ENCODE results near the gene DLL3. TPM values are rescaled to one million over a fixed set of nuclear protein-coding genes. Genes with fewer than 3 reads are reported as not detected.
A peak's percentile ranks its signal among the peaks of the same experiment; 100 is the strongest.

DLL3 gene
- total and polyA plus RNA-seq, 3 experiments from 2014 or later: 0.25 to 1.4 (median 0.92) TPM

GRCh38 chr19:39544911-39545310 is 46.2 kb downstream of the DLL3 start:
- H3K4me3 Mint-ChIP-seq: peak overlapping the region in 2 of 7 donors; percentile 24 to 82
- H3K4me1 Mint-ChIP-seq: peaks cover 12 to 37% (median 26%) of the 10 kb centered on the region in 3 donors
- POLR2A ChIA-PET: no interaction called here
- peaks cover 0 to 2% (median 0%) of the 10 kb centered on the region in 3 donors for H3K36me3 Mint-ChIP-seq
- peaks cover 4 to 6% of the 10 kb centered on the region in 2 donors for H3K27me3 Mint-ChIP-seq
- peak in 1 of 5 donors; percentile 54 for DNase-seq
- CTCF ChIA-PET: interaction anchor here (0.7 to 1.6 kb wide), 3 partner anchors 28 to 128 kb away, joined by 3 read pairs; no protein-coding TSS in a partner anchor
- Histone ChIP-seq H3K4me3 (ENCODE audit: low read length) (no peak overlapping the region), H3K36me3 (ENCODE audit: insufficient read depth, low read length) (no peaks in the 10 kb centered on the region), H3K27ac (ENCODE audit: low read depth, low read length) (no peak overlapping the region), H3K9me3 (ENCODE audit: low read length) (no peaks in the 10 kb centered on the region), H3K4me1 (ENCODE audit: insufficient read depth, low read length) (peaks cover 39% of the 10 kb centered on the region), H3K27me3 (ENCODE audit: insufficient read depth, low read length, poor library complexity, severe bottlenecking) (no peaks in the 10 kb centered on the region)
- H3K27ac Mint-ChIP-seq: peak overlapping the region in 4 of 8 donors; percentile 32 to 80 (median 52)
- no peaks in the 10 kb centered on the region for H3K9me3 Mint-ChIP-seq

GRCh38 chr19:39546599-39546998 is 47.9 kb downstream of the DLL3 start:
- Mint-ChIP-seq H3K27me3 (peaks cover 1 to 6% of the 10 kb centered on the region in 2 donors), H3K4me3 (no peak overlapping the region), H3K36me3 (no peaks in the 10 kb centered on the region), H3K27ac (no peak overlapping the region), H3K4me1 (peaks cover 4 to 28% (median 17%) of the 10 kb centered on the region in 3 donors), H3K9me3 (no peaks in the 10 kb centered on the region)
- H3K4me3 ChIP-seq (ENCODE audit: low read length): no peak overlapping the region
- H3K9me3 ChIP-seq (ENCODE audit: low read length): no peaks in the 10 kb centered on the region
- H3K36me3 ChIP-seq (ENCODE audit: insufficient read depth, low read length): no peaks in the 10 kb centered on the region
- H3K27ac ChIP-seq (ENCODE audit: low read depth, low read length): no peak overlapping the region
- POLR2A ChIA-PET: interaction anchor here (0.6 kb wide), 1 partner anchor 128 kb away, joined by 4 read pairs; no protein-coding TSS in a partner anchor
- CTCF ChIA-PET: interaction anchor here (1.9 kb wide), 1 partner anchor 126 kb away, joined by 5 read pairs; no protein-coding TSS in a partner anchor
- DNase-seq: no peak
- peaks cover 33% of the 10 kb centered on the region for H3K4me1 ChIP-seq (ENCODE audit: insufficient read depth, low read length)
- no peaks in the 10 kb centered on the region for H3K27me3 ChIP-seq (ENCODE audit: insufficient read depth, low read length, poor library complexity, severe bottlenecking)

GRCh38 chr19:39550197-39550596 is 51.5 kb downstream of the DLL3 start:
- Histone ChIP-seq H3K4me3 (ENCODE audit: low read length) (no peak overlapping the region), H3K4me1 (ENCODE audit: insufficient read depth, low read length) (peaks cover 24% of the 10 kb centered on the region), H3K27ac (ENCODE audit: low read depth, low read length) (no peak overlapping the region), H3K36me3 (ENCODE audit: insufficient read depth, low read length) (no peaks in the 10 kb centered on the region), H3K9me3 (ENCODE audit: low read length) (no peaks in the 10 kb centered on the region), H3K27me3 (ENCODE audit: insufficient read depth, low read length, poor library complexity, severe bottlenecking) (no peaks in the 10 kb centered on the region)
- no peak for DNase-seq
- CTCF ChIA-PET: interaction anchor here (1.5 to 2.3 kb wide), 5 partner anchors 8 to 122 kb away, joined by 4 to 37 read pairs (median 8); no protein-coding TSS in a partner anchor
- Mint-ChIP-seq H3K27ac (no peak overlapping the region), H3K4me3 (no peak overlapping the region), H3K27me3 (peaks cover 2 to 8% of the 10 kb centered on the region in 2 donors), H3K36me3 (no peaks in the 10 kb centered on the region), H3K4me1 (peaks cover 0 to 10% (median 6%) of the 10 kb centered on the region in 3 donors), H3K9me3 (no peaks in the 10 kb centered on the region)
- POLR2A ChIA-PET: no interaction called here

GRCh38 chr19:39553082-39553652 is 54.4 kb downstream of the DLL3 start:
- Mint-ChIP-seq H3K36me3 (peaks cover 0 to 1% (median 0%) of the 10 kb centered on the region in 3 donors), H3K4me1 (peaks cover 9 to 13% (median 10%) of the 10 kb centered on the region in 3 donors), H3K27ac (peak overlapping the region in 1 of 8 donors; percentile 38), H3K27me3 (peaks cover 2 to 5% of the 10 kb centered on the region in 2 donors), H3K9me3 (no peaks in the 10 kb centered on the region), H3K4me3 (no peak overlapping the region)
- DNase-seq: no peak
- H3K36me3 ChIP-seq (ENCODE audit: insufficient read depth, low read length): no peaks in the 10 kb centered on the region
- peaks cover 14% of the 10 kb centered on the region for H3K4me1 ChIP-seq (ENCODE audit: insufficient read depth, low read length)
- H3K9me3 ChIP-seq (ENCODE audit: low read length): no peaks in the 10 kb centered on the region
- H3K27me3 ChIP-seq (ENCODE audit: insufficient read depth, low read length, poor library complexity, severe bottlenecking): no peaks in the 10 kb centered on the region
- H3K4me3 ChIP-seq (ENCODE audit: low read length): no peak overlapping the region
- CTCF ChIA-PET: interaction anchor here (1.2 kb wide), 1 partner anchor 119 kb away, joined by 3 read pairs; no protein-coding TSS in a partner anchor
- POLR2A ChIA-PET: no interaction called here
- H3K27ac ChIP-seq (ENCODE audit: low read depth, low read length): no peak overlapping the region

- Mint-ChIP-seq H3K9me3 (no peaks in the 10 kb centered on the region), H3K27ac (no peak overlapping the region), H3K27me3 (peaks cover 2 to 5% of the 10 kb centered on the region in 2 donors), H3K4me3 (no peak overlapping the region), H3K36me3 (peaks cover 0 to 1% (median 0%) of the 10 kb centered on the region in 3 donors), H3K4me1 (peaks cover 18 to 25% (median 23%) of the 10 kb centered on the region in 3 donors)
- Histone ChIP-seq H3K4me3 (ENCODE audit: low read length) (no peak overlapping the region), H3K36me3 (ENCODE audit: insufficient read depth, low read length) (no peaks in the 10 kb centered on the region), H3K27ac (ENCODE audit: low read depth, low read length) (no peak overlapping the region), H3K27me3 (ENCODE audit: insufficient read depth, low read length, poor library complexity, severe bottlenecking) (no peaks in the 10 kb centered on the region), H3K9me3 (ENCODE audit: low read length) (no peaks in the 10 kb centered on the region), H3K4me1 (ENCODE audit: insufficient read depth, low read length) (peaks cover 24% of the 10 kb centered on the region)
- DNase-seq: no peak
- ChIA-PET POLR2A (no interaction called here), CTCF (interaction anchor here (0.9 kb wide), 1 partner anchor 17 kb away, joined by 3 read pairs; no protein-coding TSS in a partner anchor)
These were observed 56.1 kb downstream of the DLL3 start for GRCh38 chr19:39554701-39555311.

- peaks cover 0 to 1% (median 0%) of the 10 kb centered on the region in 3 donors for H3K36me3 Mint-ChIP-seq
- POLR2A ChIA-PET: no interaction called here
These were observed 57.1 kb downstream of the DLL3 start for GRCh38 chr19:39555883-39556282.

More at GRCh38 chr19:39555883-39556282, 57.1 kb downstream of the DLL3 start:
- H3K36me3 ChIP-seq (ENCODE audit: insufficient read depth, low read length): no peaks in the 10 kb centered on the region
- DNase-seq: no peak
- H3K9me3 ChIP-seq (ENCODE audit: low read length): no peaks in the 10 kb centered on the region
- Mint-ChIP-seq H3K27ac (no peak overlapping the region), H3K4me1 (peaks cover 18 to 25% (median 23%) of the 10 kb centered on the region in 3 donors), H3K9me3 (no peaks in the 10 kb centered on the region), H3K27me3 (peaks cover 2 to 5% of the 10 kb centered on the region in 2 donors), H3K4me3 (no peak overlapping the region)
- no peak overlapping the region for H3K4me3 ChIP-seq (ENCODE audit: low read length)
- H3K27ac ChIP-seq (ENCODE audit: low read depth, low read length): no peak overlapping the region
- no peaks in the 10 kb centered on the region for H3K27me3 ChIP-seq (ENCODE audit: insufficient read depth, low read length, poor library complexity, severe bottlenecking)
- H3K4me1 ChIP-seq (ENCODE audit: insufficient read depth, low read length): peaks cover 24% of the 10 kb centered on the region
- CTCF ChIA-PET: interaction anchor here (0.9 kb wide), 1 partner anchor 19 kb away, joined by 3 read pairs; no protein-coding TSS in a partner anchor

Other genes with a start within 250 kb of the DLL3 start
- not detected for gene IFNL2, start 230.6 kb upstream of the DLL3 start, total RNA-seq
- not detected for gene IFNL2, start 230.6 kb upstream of the DLL3 start, polyA plus RNA-seq
- not detected for gene IFNL1, start 202.5 kb upstream of the DLL3 start, total RNA-seq
- gene IFNL1, start 202.5 kb upstream of the DLL3 start, polyA plus RNA-seq: 4.6 TPM
- 1 to 10 TPM; 4.3 to 4.9 TPM for gene LRFN1, start 178.1 kb upstream of the DLL3 start, total RNA-seq
- 6.7 TPM for gene LRFN1, start 178.1 kb upstream of the DLL3 start, polyA plus RNA-seq
- gene GMFG, start 162.9 kb upstream of the DLL3 start, total RNA-seq: 100 to 1,000 TPM; 246 to 247 TPM
- gene GMFG, start 162.9 kb upstream of the DLL3 start, polyA plus RNA-seq: 1,052 TPM
- gene SAMD4B, start 156.5 kb upstream of the DLL3 start, total RNA-seq: 10 to 100 TPM; 54.3 to 55.6 TPM
- 18.7 TPM for gene SAMD4B, start 156.5 kb upstream of the DLL3 start, polyA plus RNA-seq
- gene PAF1, start 107.8 kb upstream of the DLL3 start, total RNA-seq: 10 to 100 TPM; 44.6 to 46.9 TPM
- 50.2 TPM for gene PAF1, start 107.8 kb upstream of the DLL3 start, polyA plus RNA-seq
- gene MED29, start 107.6 kb upstream of the DLL3 start, total RNA-seq: 10 to 100 TPM; 39.3 to 39.6 TPM
- gene MED29, start 107.6 kb upstream of the DLL3 start, polyA plus RNA-seq: 56.8 TPM
- gene ZFP36, start 92.1 kb upstream of the DLL3 start, total RNA-seq: 10 to 100 TPM; 32.8 to 36.4 TPM
- 355 TPM for gene ZFP36, start 92.1 kb upstream of the DLL3 start, polyA plus RNA-seq
- gene PLEKHG2, start 86.3 kb upstream of the DLL3 start, total RNA-seq: 10 to 100 TPM; 35.2 to 36.4 TPM
- 4.0 TPM for gene PLEKHG2, start 86.3 kb upstream of the DLL3 start, polyA plus RNA-seq
- 1,000 to 10,000 TPM; 2,654 to 2,668 TPM for gene RPS16, start 63.0 kb upstream of the DLL3 start, total RNA-seq
- gene RPS16, start 63.0 kb upstream of the DLL3 start, polyA plus RNA-seq: 1,795 TPM
- 100 to 1,000 TPM; 190 to 196 TPM for gene SUPT5H, start 53.4 kb upstream of the DLL3 start, total RNA-seq
- gene SUPT5H, start 53.4 kb upstream of the DLL3 start, polyA plus RNA-seq: 115 TPM
- gene TIMM50, start 18.1 kb upstream of the DLL3 start, total RNA-seq: 100 to 1,000 TPM; 131 to 137 TPM
- gene TIMM50, start 18.1 kb upstream of the DLL3 start, polyA plus RNA-seq: 47.3 TPM
- gene SELENOV, start 16.2 kb downstream of the DLL3 start, total RNA-seq: not detected
- gene SELENOV, start 16.2 kb downstream of the DLL3 start, polyA plus RNA-seq: not detected
- gene EID2B, start 33.9 kb downstream of the DLL3 start, total RNA-seq: 1 to 10 TPM; 3.4 to 3.7 TPM
- gene EID2B, start 33.9 kb downstream of the DLL3 start, polyA plus RNA-seq: 8.5 TPM
- gene EID2, start 41.2 kb downstream of the DLL3 start, total RNA-seq: 10 to 100 TPM; 14.0 to 15.4 TPM
- gene EID2, start 41.2 kb downstream of the DLL3 start, polyA plus RNA-seq: 29.2 TPM
- gene LGALS13, start 103.6 kb downstream of the DLL3 start, total RNA-seq: not detected
- not detected for gene LGALS13, start 103.6 kb downstream of the DLL3 start, polyA plus RNA-seq
- not detected for gene LGALS16, start 157.0 kb downstream of the DLL3 start, total RNA-seq
- gene LGALS16, start 157.0 kb downstream of the DLL3 start, polyA plus RNA-seq: not detected
- gene LGALS14, start 205.5 kb downstream of the DLL3 start, total RNA-seq: not detected
- gene LGALS14, start 205.5 kb downstream of the DLL3 start, polyA plus RNA-seq: not detected
- not detected for gene CLC, start 239.1 kb downstream of the DLL3 start, total RNA-seq
- 0.84 TPM for gene CLC, start 239.1 kb downstream of the DLL3 start, polyA plus RNA-seq

Measured in CD8-positive, alpha-beta memory T cell (primary cell).